Ishikawa (cell line): ENCODE data around the gene CCDC88C.

Experiments
- CEBPB ChIP-seq: IDR thresholded peaks from 2 replicates; pipeline ENCODE4 v1.6.1; 2012
- CREB1 ChIP-seq: IDR thresholded peaks from 2 replicates; pipeline ENCODE4 v1.6.1; 2012; ENCODE audit warnings: low read depth
- EGR1 ChIP-seq: IDR thresholded peaks from 2 replicates; pipeline ENCODE4 v1.6.1; 2012
- EP300 ChIP-seq: IDR thresholded peaks from 2 replicates; pipeline ENCODE4 v1.6.1; 2012; ENCODE audit warnings: borderline replicate concordance
- FOXM1 ChIP-seq: IDR thresholded peaks from 2 replicates; pipeline ENCODE4 v1.6.1; 2012; ENCODE audit warnings: low read depth, borderline replicate concordance
- MAX ChIP-seq: IDR thresholded peaks from 2 replicates; pipeline ENCODE4 v1.6.1; 2012
- NFIC ChIP-seq: IDR thresholded peaks from 2 replicates; pipeline ENCODE4 v1.6.1; 2012
- RAD21 ChIP-seq: IDR thresholded peaks from 2 replicates; pipeline ENCODE4 v1.6.1; 2012; ENCODE audit warnings: low read depth
- REST ChIP-seq: IDR thresholded peaks from 2 replicates; pipeline ENCODE4 v1.6.1; 2012; ENCODE audit warnings: low read depth, mild to moderate bottlenecking
- TAF1 ChIP-seq: IDR thresholded peaks from 2 replicates; pipeline ENCODE4 v1.6.1; 2012; ENCODE audit warnings: low read depth, mild to moderate bottlenecking
- TCF12 ChIP-seq: IDR thresholded peaks from 2 replicates; pipeline ENCODE4 v1.6.1; 2012; ENCODE audit warnings: low read depth
- TEAD4 ChIP-seq: IDR thresholded peaks from 2 replicates; pipeline ENCODE4 v1.6.1; 2012
- USF1 ChIP-seq: IDR thresholded peaks from 2 replicates; pipeline ENCODE4 v1.6.1; 2012
- YY1 ChIP-seq: IDR thresholded peaks from 2 replicates; pipeline ENCODE4 v1.6.1; 2012; ENCODE audit warnings: low read depth
- ZBTB7A ChIP-seq: IDR thresholded peaks from 2 replicates; pipeline ENCODE4 v1.6.1; 2012; ENCODE audit warnings: low read depth

The CCDC88C gene

GRCh38 chr14:91456283-91456682 lies 38.7 kb upstream of the CCDC88C start:
- TF ChIP-seq FOXM1: no peak
- TF ChIP-seq CEBPB: no peak
- no peak for TF ChIP-seq REST
- TF ChIP-seq MAX: no peak
- no peak for TF ChIP-seq CREB1
- no peak for TF ChIP-seq TCF12
- no peak for TF ChIP-seq NFIC
- no peak for TF ChIP-seq ZBTB7A
- TF ChIP-seq EP300: no peak
- no peak for TF ChIP-seq USF1
- TF ChIP-seq RAD21: no peak
- TF ChIP-seq TEAD4: no peak

GRCh38 chr14:91454580-91454979 lies 37.0 kb upstream of the CCDC88C start:
- TF ChIP-seq ZBTB7A: no peak
- no peak for TF ChIP-seq CEBPB
- TF ChIP-seq NFIC: no peak
- no peak for TF ChIP-seq MAX
- no peak for TF ChIP-seq TCF12
- TF ChIP-seq FOXM1: no peak
- TF ChIP-seq USF1: no peak
- no peak for TF ChIP-seq YY1
- TF ChIP-seq CREB1: no peak
- TF ChIP-seq EGR1: no peak
- no peak for TF ChIP-seq TEAD4
- TF ChIP-seq REST: no peak

GRCh38 chr14:91454155-91454554 lies 36.5 kb upstream of the CCDC88C start:
- no peak for TF ChIP-seq ZBTB7A

- TF ChIP-seq USF1 (no peak), MAX (no peak), CREB1 (no peak), YY1 (no peak), EP300 (no peak), RAD21 (no peak), TCF12 (no peak), TAF1 (no peak), EGR1 (no peak), FOXM1 (no peak), ZBTB7A (no peak), CEBPB (no peak), NFIC (no peak), REST (no peak), TEAD4 (no peak)
Measured at GRCh38 chr14:91453744-91454143, 36.1 kb upstream of the CCDC88C start.
